ENCODE data around the gene MAPK10. TPM values are rescaled to one million over a fixed set of nuclear protein-coding genes. Genes with fewer than 3 reads are reported as not detected.
"Not testable (repeated sequence)": the region's sequence is repeated elsewhere in the genome, so short reads cannot be mapped to it uniquely, and the experiment has no call there.

The MAPK10 gene
- total and polyA plus RNA-seq, 2 experiments from 2014 or later = 3.6 to 8.1 TPM

DNA sequence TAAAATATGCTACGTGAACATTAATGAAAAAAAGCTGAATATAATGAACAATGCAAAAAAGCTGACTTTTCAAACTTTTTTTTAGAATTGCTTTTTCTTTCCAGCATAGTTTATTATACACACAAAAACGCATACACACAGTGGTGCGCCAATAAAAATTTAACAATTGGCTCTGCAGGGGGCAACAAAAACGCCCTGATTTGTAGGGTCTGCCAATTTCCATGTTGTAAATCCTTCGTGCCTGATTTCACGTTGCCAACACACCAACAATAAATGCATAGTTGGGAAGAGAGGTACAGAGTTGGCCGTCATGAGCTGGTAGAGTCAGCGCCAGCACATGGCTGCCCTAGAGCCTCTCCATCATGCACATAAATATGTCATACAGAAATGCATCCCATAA lies 333.1 kb downstream of the MAPK10 start (continued):
- TF ChIP-seq ZNF114 (CRISPR knock-in tag; IDR thresholded peaks at IDR 0.05) = no peak
- no peak for TF ChIP-seq ETS1 (IDR thresholded peaks at IDR 0.05)

GRCh38 chr4:86021671-86022070 lies 338.2 kb downstream of the MAPK10 start:
- not testable (repeated sequence) for DNase-seq (ENCODE audit: low spot score); H3K4me1 ChIP-seq (ENCODE audit: insufficient read depth); H3K36me3 Mint-ChIP-seq (ENCODE audit: low read depth); H3K9me3 Mint-ChIP-seq; H2AFZ ChIP-seq; ATAC-seq; H3K27me3 ChIP-seq (ENCODE audit: insufficient read depth); H3K27ac ChIP-seq (ENCODE audit: low read depth); H3K4me1 Mint-ChIP-seq; H3F3A ChIP-seq (replicated peaks; ENCODE audit: low read depth); H4K20me1 ChIP-seq (replicated peaks; ENCODE audit: insufficient read depth); H3K4me3 ChIP-seq; H3K9me2 ChIP-seq (ENCODE audit: insufficient read depth); H3K27me3 Mint-ChIP-seq (ENCODE audit: insufficient read depth, low read depth, poor library complexity); H3K79me2 ChIP-seq (replicated peaks; ENCODE audit: insufficient read depth); H3K4me2 ChIP-seq; H3K36me3 ChIP-seq (ENCODE audit: insufficient read depth); H3K27ac Mint-ChIP-seq; H3K4me3 Mint-ChIP-seq

DNA sequence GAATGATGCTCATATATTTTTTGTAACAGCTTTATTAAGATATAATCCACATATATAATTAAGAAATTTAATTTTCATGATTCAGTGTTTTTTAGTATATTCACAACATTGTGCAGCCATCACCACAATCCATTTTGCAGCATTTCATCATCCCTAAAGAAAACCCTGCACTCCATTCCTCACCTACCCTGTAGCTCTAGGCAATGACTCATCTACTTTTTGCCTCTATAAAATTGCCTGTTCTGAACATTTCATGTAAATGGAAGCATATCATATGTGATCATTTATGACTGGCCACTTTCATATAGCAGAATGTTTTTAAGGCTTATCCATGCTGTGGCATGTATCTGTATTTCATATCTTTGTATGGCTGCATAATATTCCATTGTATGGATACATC lies 339.9 kb downstream of the MAPK10 start:
- Histone ChIP-seq H3K4me1 (ENCODE audit: insufficient read depth) (peaks cover 13% of the 10 kb centered on the region), H3K36me3 (ENCODE audit: insufficient read depth) (no peaks in the 10 kb centered on the region), H3K4me3 (no peak overlapping the region), H2AFZ (no peak overlapping the region), H3K9me2 (ENCODE audit: insufficient read depth) (no peaks in the 10 kb centered on the region), H3K4me2 (no peak overlapping the region), H3K27ac (ENCODE audit: low read depth) (no peak overlapping the region), H4K20me1 (replicated peaks; ENCODE audit: insufficient read depth) (no peaks in the 10 kb centered on the region), H3K27me3 (ENCODE audit: insufficient read depth) (no peaks in the 10 kb centered on the region), H3F3A (replicated peaks; ENCODE audit: low read depth) (no peaks in the 10 kb centered on the region), H3K79me2 (replicated peaks; ENCODE audit: insufficient read depth) (no peaks in the 10 kb centered on the region)
- Mint-ChIP-seq H3K27me3 (ENCODE audit: insufficient read depth, low read depth, poor library complexity) (peaks cover 1% of the 10 kb centered on the region), H3K4me1 (peaks cover 14% of the 10 kb centered on the region), H3K9me3 (no peaks in the 10 kb centered on the region), H3K36me3 (ENCODE audit: low read depth) (no peaks in the 10 kb centered on the region), H3K4me3 (no peak overlapping the region), H3K27ac (no peak overlapping the region)
- DNase-seq (ENCODE audit: low spot score) (no peak), ATAC-seq (no peak)
- TF ChIP-seq, protein P1, sequence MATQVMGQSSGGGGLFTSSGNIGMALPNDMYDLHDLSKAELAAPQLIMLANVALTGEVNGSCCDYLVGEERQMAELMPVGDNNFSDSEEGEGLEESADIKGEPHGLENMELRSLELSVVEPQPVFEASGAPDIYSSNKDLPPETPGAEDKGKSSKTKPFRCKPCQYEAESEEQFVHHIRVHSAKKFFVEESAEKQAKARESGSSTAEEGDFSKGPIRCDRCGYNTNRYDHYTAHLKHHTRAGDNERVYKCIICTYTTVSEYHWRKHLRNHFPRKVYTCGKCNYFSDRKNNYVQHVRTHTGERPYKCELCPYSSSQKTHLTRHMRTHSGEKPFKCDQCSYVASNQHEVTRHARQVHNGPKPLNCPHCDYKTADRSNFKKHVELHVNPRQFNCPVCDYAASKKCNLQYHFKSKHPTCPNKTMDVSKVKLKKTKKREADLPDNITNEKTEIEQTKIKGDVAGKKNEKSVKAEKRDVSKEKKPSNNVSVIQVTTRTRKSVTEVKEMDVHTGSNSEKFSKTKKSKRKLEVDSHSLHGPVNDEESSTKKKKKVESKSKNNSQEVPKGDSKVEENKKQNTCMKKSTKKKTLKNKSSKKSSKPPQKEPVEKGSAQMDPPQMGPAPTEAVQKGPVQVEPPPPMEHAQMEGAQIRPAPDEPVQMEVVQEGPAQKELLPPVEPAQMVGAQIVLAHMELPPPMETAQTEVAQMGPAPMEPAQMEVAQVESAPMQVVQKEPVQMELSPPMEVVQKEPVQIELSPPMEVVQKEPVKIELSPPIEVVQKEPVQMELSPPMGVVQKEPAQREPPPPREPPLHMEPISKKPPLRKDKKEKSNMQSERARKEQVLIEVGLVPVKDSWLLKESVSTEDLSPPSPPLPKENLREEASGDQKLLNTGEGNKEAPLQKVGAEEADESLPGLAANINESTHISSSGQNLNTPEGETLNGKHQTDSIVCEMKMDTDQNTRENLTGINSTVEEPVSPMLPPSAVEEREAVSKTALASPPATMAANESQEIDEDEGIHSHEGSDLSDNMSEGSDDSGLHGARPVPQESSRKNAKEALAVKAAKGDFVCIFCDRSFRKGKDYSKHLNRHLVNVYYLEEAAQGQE (IDR thresholded peaks at IDR 0.05; ENCODE audit: unreplicated experiment) = no peak
- TF ChIP-seq ZNF114 (CRISPR knock-in tag; IDR thresholded peaks at IDR 0.05) (no peak), CREB1 (CRISPR knock-in tag; IDR thresholded peaks at IDR 0.05; ENCODE audit: low read depth) (no peak), ZNF331 (CRISPR knock-in tag; IDR thresholded peaks at IDR 0.05; ENCODE audit: low read depth) (no peak), EZH2 (IDR thresholded peaks at IDR 0.05; ENCODE audit: low read depth, unreplicated experiment) (no peak), ETS1 (IDR thresholded peaks at IDR 0.05) (no peak)
- TF ChIP-seq, protein P2, sequence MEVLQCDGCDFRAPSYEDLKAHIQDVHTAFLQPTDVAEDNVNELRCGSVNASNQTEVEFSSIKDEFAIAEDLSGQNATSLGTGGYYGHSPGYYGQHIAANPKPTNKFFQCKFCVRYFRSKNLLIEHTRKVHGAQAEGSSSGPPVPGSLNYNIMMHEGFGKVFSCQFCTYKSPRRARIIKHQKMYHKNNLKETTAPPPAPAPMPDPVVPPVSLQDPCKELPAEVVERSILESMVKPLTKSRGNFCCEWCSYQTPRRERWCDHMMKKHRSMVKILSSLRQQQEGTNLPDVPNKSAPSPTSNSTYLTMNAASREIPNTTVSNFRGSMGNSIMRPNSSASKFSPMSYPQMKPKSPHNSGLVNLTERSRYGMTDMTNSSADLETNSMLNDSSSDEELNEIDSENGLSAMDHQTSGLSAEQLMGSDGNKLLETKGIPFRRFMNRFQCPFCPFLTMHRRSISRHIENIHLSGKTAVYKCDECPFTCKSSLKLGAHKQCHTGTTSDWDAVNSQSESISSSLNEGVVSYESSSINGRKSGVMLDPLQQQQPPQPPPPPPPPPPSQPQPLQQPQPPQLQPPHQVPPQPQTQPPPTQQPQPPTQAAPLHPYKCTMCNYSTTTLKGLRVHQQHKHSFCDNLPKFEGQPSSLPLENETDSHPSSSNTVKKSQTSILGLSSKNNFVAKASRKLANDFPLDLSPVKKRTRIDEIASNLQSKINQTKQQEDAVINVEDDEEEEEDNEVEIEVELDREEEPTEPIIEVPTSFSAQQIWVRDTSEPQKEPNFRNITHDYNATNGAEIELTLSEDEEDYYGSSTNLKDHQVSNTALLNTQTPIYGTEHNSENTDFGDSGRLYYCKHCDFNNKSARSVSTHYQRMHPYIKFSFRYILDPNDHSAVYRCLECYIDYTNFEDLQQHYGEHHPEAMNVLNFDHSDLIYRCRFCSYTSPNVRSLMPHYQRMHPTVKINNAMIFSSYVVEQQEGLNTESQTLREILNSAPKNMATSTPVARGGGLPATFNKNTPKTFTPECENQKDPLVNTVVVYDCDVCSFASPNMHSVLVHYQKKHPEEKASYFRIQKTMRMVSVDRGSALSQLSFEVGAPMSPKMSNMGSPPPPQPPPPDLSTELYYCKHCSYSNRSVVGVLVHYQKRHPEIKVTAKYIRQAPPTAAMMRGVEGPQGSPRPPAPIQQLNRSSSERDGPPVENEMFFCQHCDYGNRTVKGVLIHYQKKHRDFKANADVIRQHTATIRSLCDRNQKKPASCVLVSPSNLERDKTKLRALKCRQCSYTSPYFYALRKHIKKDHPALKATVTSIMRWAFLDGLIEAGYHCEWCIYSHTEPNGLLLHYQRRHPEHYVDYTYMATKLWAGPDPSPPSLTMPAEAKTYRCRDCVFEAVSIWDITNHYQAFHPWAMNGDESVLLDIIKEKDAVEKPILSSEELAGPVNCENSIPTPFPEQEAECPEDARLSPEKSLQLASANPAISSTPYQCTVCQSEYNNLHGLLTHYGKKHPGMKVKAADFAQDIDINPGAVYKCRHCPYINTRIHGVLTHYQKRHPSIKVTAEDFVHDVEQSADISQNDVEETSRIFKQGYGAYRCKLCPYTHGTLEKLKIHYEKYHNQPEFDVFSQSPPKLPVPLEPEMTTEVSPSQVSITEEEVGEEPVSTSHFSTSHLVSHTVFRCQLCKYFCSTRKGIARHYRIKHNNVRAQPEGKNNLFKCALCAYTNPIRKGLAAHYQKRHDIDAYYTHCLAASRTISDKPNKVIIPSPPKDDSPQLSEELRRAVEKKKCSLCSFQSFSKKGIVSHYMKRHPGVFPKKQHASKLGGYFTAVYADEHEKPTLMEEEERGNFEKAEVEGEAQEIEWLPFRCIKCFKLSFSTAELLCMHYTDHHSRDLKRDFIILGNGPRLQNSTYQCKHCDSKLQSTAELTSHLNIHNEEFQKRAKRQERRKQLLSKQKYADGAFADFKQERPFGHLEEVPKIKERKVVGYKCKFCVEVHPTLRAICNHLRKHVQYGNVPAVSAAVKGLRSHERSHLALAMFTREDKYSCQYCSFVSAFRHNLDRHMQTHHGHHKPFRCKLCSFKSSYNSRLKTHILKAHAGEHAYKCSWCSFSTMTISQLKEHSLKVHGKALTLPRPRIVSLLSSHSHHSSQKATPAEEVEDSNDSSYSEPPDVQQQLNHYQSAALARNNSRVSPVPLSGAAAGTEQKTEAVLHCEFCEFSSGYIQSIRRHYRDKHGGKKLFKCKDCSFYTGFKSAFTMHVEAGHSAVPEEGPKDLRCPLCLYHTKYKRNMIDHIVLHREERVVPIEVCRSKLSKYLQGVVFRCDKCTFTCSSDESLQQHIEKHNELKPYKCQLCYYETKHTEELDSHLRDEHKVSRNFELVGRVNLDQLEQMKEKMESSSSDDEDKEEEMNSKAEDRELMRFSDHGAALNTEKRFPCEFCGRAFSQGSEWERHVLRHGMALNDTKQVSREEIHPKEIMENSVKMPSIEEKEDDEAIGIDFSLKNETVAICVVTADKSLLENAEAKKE (CRISPR knock-in tag; IDR thresholded peaks at IDR 0.05) = no peak

All from GM23338 (cell line).